ENCODE measurements around the gene IHH. TPM values are rescaled to one million over a fixed set of nuclear protein-coding genes. Genes with fewer than 3 reads are reported as not detected.

Gene IHH
- total RNA-seq, 1 experiment from 2014 or later: not detected

DNA sequence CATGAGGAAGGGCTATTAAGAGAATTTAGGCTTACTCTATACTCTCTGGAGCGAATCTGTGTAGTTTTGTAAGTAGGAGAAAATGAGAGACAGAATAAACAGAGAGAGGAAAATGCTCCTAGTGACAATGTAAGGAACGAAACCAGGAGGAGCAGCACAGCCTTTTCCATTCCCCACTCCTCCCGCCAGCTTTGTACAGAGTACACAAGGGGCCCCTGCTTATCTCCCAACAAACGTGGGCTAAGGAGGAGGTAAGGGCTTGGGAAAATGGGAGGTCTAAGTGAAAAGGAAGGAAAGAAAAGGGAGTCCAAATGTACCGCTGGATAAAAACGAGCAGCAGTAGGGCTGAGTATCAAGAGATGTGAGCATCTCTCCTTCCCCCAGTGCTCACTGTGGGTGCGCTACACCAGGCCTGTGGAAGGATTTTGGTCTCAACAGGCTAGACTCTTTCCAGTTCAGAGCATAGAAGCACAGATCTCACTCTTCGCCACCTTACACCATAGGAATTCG is 12.1 kb upstream of the IHH start:
- Histone ChIP-seq H3K79me1 (ENCODE audit: insufficient read depth, low read depth, low read length, poor library complexity, severe bottlenecking) (no peaks in the 10 kb centered on the region), H3K14ac (ENCODE audit: insufficient read depth, low read length) (no peak overlapping the region), H3T11ph (ENCODE audit: low read length) (no peak overlapping the region), H2BK15ac (ENCODE audit: low read depth, low read length) (no peak overlapping the region), H3K9me3 (ENCODE audit: control insufficient read depth, low read depth, low read length) (no peaks in the 10 kb centered on the region), H3K27ac (ENCODE audit: insufficient read length, low read depth, low read length) (no peak overlapping the region), H4K5ac (ENCODE audit: insufficient read length, low read depth, low read length) (no peak overlapping the region), H4K20me1 (ENCODE audit: control insufficient read depth, insufficient read depth, insufficient read length) (no peaks in the 10 kb centered on the region), H3K9ac (ENCODE audit: extremely low read depth, insufficient read length, low read length) (no peak overlapping the region), H3K4me2 (ENCODE audit: insufficient read depth, insufficient read length, low read length) (no peak overlapping the region), H3K56ac (ENCODE audit: insufficient read length, low read depth, low read length) (no peak overlapping the region), H3K23ac (ENCODE audit: insufficient read length, low read depth, low read length) (no peak overlapping the region), H2BK5ac (ENCODE audit: insufficient read length, low read length) (no peak overlapping the region), H2BK20ac (ENCODE audit: low read depth, low read length, poor library complexity, severe bottlenecking) (no peak overlapping the region), H2AK5ac (ENCODE audit: insufficient read length, low read length) (no peak overlapping the region), H3K18ac (ENCODE audit: insufficient read length, low read depth, low read length) (no peak overlapping the region), H2AFZ (ENCODE audit: low read length) (no peak overlapping the region), H3K27me3 (ENCODE audit: insufficient read depth, low read length) (no peaks in the 10 kb centered on the region), H3K79me2 (ENCODE audit: insufficient read depth, low read length) (no peaks in the 10 kb centered on the region), H2BK12ac (ENCODE audit: insufficient read length, low read depth, low read length) (no peak overlapping the region), H3K23me2 (ENCODE audit: insufficient read length, low read depth, low read length, poor library complexity, severe bottlenecking) (no peaks in the 10 kb centered on the region), H4K91ac (ENCODE audit: insufficient read length, low read depth, low read length) (no peak overlapping the region), H3K4me1 (ENCODE audit: insufficient read depth, low read length) (no peaks in the 10 kb centered on the region), H2BK120ac (ENCODE audit: low read depth, low read length, poor library complexity, severe bottlenecking) (no peak overlapping the region), H3K4ac (ENCODE audit: low read depth, low read length) (no peak overlapping the region), H4K8ac (replicated peaks; ENCODE audit: insufficient read length, low read depth, low read length) (no peak overlapping the region)
- H3K27me3 Mint-ChIP-seq (ENCODE audit: low read depth): peaks cover 2% of the 10 kb centered on the region
- peaks cover 0 to 18% (median 0%) of the 10 kb centered on the region in 3 experiments; a peak in 3 of 7 replicates for H3K36me3 Mint-ChIP-seq (ENCODE audit: insufficient read depth in 1 of 3, low read depth in 3 of 3)
- WGBS (ENCODE audit: extremely low coverage, insufficient read length, low lambda C conversion rate): no CpG with 5 or more reads among the region's 9 CpGs
- no peak for DNase-seq
- peaks cover 5 to 7% of the 10 kb centered on the region in 2 experiments for H3K4me1 Mint-ChIP-seq
- no peaks in the 10 kb centered on the region for H3K9me3 Mint-ChIP-seq
- TF ChIP-seq, protein P1, sequence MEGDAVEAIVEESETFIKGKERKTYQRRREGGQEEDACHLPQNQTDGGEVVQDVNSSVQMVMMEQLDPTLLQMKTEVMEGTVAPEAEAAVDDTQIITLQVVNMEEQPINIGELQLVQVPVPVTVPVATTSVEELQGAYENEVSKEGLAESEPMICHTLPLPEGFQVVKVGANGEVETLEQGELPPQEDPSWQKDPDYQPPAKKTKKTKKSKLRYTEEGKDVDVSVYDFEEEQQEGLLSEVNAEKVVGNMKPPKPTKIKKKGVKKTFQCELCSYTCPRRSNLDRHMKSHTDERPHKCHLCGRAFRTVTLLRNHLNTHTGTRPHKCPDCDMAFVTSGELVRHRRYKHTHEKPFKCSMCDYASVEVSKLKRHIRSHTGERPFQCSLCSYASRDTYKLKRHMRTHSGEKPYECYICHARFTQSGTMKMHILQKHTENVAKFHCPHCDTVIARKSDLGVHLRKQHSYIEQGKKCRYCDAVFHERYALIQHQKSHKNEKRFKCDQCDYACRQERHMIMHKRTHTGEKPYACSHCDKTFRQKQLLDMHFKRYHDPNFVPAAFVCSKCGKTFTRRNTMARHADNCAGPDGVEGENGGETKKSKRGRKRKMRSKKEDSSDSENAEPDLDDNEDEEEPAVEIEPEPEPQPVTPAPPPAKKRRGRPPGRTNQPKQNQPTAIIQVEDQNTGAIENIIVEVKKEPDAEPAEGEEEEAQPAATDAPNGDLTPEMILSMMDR (conservative IDR thresholded peaks at IDR 0.05): no peak
- no peak overlapping the region; a peak in 1 of 7 replicates for H3K27ac Mint-ChIP-seq
- H3K4me3 Mint-ChIP-seq: no peak overlapping the region
